ENCODE measurements around the gene CBX2.

Gene CBX2

DNA sequence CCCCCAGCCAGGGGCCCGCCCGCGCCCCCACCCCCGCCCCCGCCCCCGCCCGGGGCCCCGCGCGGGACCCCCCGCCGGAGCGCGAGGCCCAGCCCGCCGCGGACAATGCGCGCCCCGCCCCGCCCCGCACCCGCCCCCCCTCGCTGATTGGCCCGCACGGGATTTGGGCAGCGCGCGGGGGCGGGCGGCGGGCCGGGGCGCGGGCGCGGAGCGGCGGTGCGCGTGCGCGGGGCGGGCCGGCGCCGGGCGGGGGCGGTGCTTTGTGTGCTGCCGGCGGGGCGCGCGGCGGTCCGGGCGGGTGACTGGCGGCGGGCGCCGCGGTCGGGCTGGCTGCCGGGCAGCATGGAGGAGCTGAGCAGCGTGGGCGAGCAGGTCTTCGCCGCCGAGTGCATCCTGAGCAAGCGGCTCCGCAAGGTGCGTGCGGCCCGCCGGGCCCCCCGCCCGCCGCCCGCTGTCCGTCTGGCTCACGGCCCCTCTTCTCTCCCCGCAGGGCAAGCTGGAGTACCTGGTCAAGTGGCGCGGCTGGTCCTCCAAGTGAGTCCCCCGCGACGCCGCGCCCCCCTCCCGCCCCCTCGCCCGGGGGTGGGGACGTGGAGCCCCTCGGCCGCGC is at the start of gene CBX2:
Gene CBX2, plus strand, starts transcription at position 255 of the 610 bp plus-strand sequence. Its CDS starts 88 bp downstream, at position 343.
- Histone ChIP-seq H3K9me3 (ENCODE audit: low read depth, low read length) (no peaks in the 10 kb centered on the region), H3K9ac (ENCODE audit: insufficient read length) (peak within 1 kb of the TSS; percentile 90), H3K36me3 (ENCODE audit: insufficient read depth, low read length) (peaks cover 42% of the 10 kb centered on the region), H3K4me3 (peak within 1 kb of the TSS; percentile 96), H3K27ac (peak within 1 kb of the TSS; percentile 89)
- TF ChIP-seq FOXP2 (optimal IDR thresholded peaks at IDR 0.05; ENCODE audit: control extremely low read depth, extremely low read length, insufficient read depth), result no peak
- no peak for TF ChIP-seq EZH2 (IDR thresholded peaks at IDR 0.05)
- TF ChIP-seq POLR2AphosphoS5 (IDR thresholded peaks at IDR 0.05; ENCODE audit: borderline replicate concordance, low read depth, low read length), result no peak; the same call in 1 of the 2 replicates
- no peak for DNase-seq (ENCODE audit: low read depth, low spot score)

DNA sequence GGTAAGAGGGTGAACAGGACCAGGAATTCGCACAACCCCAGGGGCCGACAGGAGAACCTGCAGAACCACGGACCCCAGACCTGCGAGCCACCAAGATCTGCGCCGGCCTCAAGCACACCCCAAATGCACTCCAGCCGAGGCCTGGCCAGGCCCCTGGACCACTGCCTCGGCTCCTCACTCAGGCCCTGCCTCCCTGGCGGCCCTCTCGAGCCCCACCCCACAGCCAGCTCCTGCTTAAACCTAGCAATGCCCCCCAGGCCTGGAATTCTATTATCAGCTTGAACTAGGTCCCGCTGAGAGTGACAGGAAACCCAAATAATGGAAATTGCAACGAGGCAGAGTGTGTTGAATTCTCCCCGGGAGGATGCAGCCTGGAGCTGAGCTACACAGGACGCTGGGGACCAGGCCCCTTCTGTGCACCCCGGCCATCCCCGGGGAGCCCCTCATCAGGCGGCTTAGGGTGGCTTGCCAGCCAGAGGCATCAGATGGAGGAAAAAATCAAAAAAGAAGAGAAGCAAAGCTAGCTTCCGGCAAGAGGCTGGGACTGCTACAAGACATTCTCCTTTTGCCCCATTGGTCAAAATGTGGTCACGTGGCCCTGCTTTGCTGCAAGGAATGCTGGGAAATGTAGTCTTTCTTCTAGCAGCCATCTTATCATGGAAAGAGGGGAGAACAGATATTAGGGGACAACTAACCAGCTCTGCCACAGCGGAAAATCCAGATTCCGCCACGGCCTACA is 49.6 kb upstream of the CBX2 start:
- Histone ChIP-seq H3K9me3 (ENCODE audit: low read depth, low read length) (no peaks in the 10 kb centered on the region), H3K4me3 (peak overlapping the region; percentile 73), H3K27ac (no peak overlapping the region; the same call in 1 of the 2 replicates), H3K36me3 (ENCODE audit: insufficient read depth, low read length) (no peaks in the 10 kb centered on the region), H3K9ac (ENCODE audit: insufficient read length) (peak overlapping the region; percentile 51)
- TF ChIP-seq FOXP2 (optimal IDR thresholded peaks at IDR 0.05; ENCODE audit: control extremely low read depth, extremely low read length, insufficient read depth) (no peak), POLR2AphosphoS5 (IDR thresholded peaks at IDR 0.05; ENCODE audit: borderline replicate concordance, low read depth, low read length) (no peak), EZH2 (IDR thresholded peaks at IDR 0.05) (no peak)
- DNase-seq (ENCODE audit: low read depth, low spot score), result peak; percentile 94

- peak overlapping the region; percentile 73 for H3K4me3 ChIP-seq
- H3K9ac ChIP-seq (ENCODE audit: insufficient read length), result peak overlapping the region; percentile 51
- no peak for DNase-seq (ENCODE audit: low read depth, low spot score)
- no peaks in the 10 kb centered on the region for H3K9me3 ChIP-seq (ENCODE audit: low read depth, low read length)
- H3K36me3 ChIP-seq (ENCODE audit: insufficient read depth, low read length), result no peaks in the 10 kb centered on the region
- H3K27ac ChIP-seq, result no peak overlapping the region
- no peak for TF ChIP-seq EZH2 (IDR thresholded peaks at IDR 0.05)
- no peak for TF ChIP-seq FOXP2 (optimal IDR thresholded peaks at IDR 0.05; ENCODE audit: control extremely low read depth, extremely low read length, insufficient read depth)
- no peak for TF ChIP-seq POLR2AphosphoS5 (IDR thresholded peaks at IDR 0.05; ENCODE audit: borderline replicate concordance, low read depth, low read length)
Observed at GRCh38 chr17:79728908-79729471, 49.0 kb upstream of the CBX2 start.

DNA sequence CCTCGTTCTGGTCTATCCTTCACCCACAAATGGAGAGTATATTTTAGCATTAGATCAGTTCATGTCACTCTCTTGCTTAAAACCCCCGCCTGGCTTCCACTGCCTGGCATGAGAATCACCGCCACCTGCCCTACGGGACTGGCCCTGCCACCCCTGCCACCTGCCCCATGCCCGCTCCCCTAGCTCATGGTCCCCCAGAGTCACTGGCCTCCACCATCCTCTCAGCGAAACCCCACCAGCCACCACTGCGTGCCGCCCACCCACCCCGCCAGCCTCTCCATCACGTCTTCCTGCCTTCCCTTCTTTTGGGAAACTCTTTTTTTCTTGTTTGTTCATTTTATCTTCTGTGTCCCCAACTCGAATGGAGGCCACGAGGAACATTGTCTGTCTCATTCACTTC is 48.2 kb upstream of the CBX2 start:
- Histone ChIP-seq H3K9me3 (ENCODE audit: low read depth, low read length) (no peaks in the 10 kb centered on the region), H3K27ac (no peak overlapping the region), H3K9ac (ENCODE audit: insufficient read length) (no peak overlapping the region), H3K36me3 (ENCODE audit: insufficient read depth, low read length) (no peaks in the 10 kb centered on the region), H3K4me3 (no peak overlapping the region)
- TF ChIP-seq POLR2AphosphoS5 (IDR thresholded peaks at IDR 0.05; ENCODE audit: borderline replicate concordance, low read depth, low read length), result no peak
- no peak for TF ChIP-seq EZH2 (IDR thresholded peaks at IDR 0.05)
- no peak for TF ChIP-seq FOXP2 (optimal IDR thresholded peaks at IDR 0.05; ENCODE audit: control extremely low read depth, extremely low read length, insufficient read depth)
- DNase-seq (ENCODE audit: low read depth, low spot score), result no peak

- no peak overlapping the region for H3K27ac ChIP-seq
- DNase-seq (ENCODE audit: low read depth, low spot score), result no peak
- no peak for TF ChIP-seq POLR2AphosphoS5 (IDR thresholded peaks at IDR 0.05; ENCODE audit: borderline replicate concordance, low read depth, low read length)
- H3K36me3 ChIP-seq (ENCODE audit: insufficient read depth, low read length), result no peaks in the 10 kb centered on the region
- H3K4me3 ChIP-seq, result no peak overlapping the region
- no peak overlapping the region for H3K9ac ChIP-seq (ENCODE audit: insufficient read length)
- no peaks in the 10 kb centered on the region for H3K9me3 ChIP-seq (ENCODE audit: low read depth, low read length)
Observed at GRCh38 chr17:79730437-79730768, 47.5 kb upstream of the CBX2 start.

GRCh38 chr17:79730769-79731483 is 47.0 kb upstream of the CBX2 start, which contains the start of gene ENPP7:
Gene ENPP7 (plus strand): TSS chr17:79730943. CDS start chr17:79731140, 197 bp downstream.
- no peak within 1 kb of the TSS for H3K27ac ChIP-seq
- no peak for DNase-seq (ENCODE audit: low read depth, low spot score)
- no peak for TF ChIP-seq POLR2AphosphoS5 (IDR thresholded peaks at IDR 0.05; ENCODE audit: borderline replicate concordance, low read depth, low read length)
- no peak for TF ChIP-seq FOXP2 (optimal IDR thresholded peaks at IDR 0.05; ENCODE audit: control extremely low read depth, extremely low read length, insufficient read depth)
- TF ChIP-seq EZH2 (IDR thresholded peaks at IDR 0.05), result no peak
- H3K4me3 ChIP-seq, result no peak within 1 kb of the TSS
- H3K9ac ChIP-seq (ENCODE audit: insufficient read length), result no peak within 1 kb of the TSS
- H3K36me3 ChIP-seq (ENCODE audit: insufficient read depth, low read length), result no peaks in the 10 kb centered on the region
- H3K9me3 ChIP-seq (ENCODE audit: low read depth, low read length), result no peaks in the 10 kb centered on the region

GRCh38 chr17:79732254-79732653 is 45.7 kb upstream of the CBX2 start:
- Histone ChIP-seq H3K9me3 (ENCODE audit: low read depth, low read length) (no peaks in the 10 kb centered on the region), H3K36me3 (ENCODE audit: insufficient read depth, low read length) (no peaks in the 10 kb centered on the region), H3K4me3 (no peak overlapping the region), H3K9ac (ENCODE audit: insufficient read length) (no peak overlapping the region), H3K27ac (no peak overlapping the region)
- no peak for TF ChIP-seq POLR2AphosphoS5 (IDR thresholded peaks at IDR 0.05; ENCODE audit: borderline replicate concordance, low read depth, low read length)
- no peak for TF ChIP-seq FOXP2 (optimal IDR thresholded peaks at IDR 0.05; ENCODE audit: control extremely low read depth, extremely low read length, insufficient read depth)
- TF ChIP-seq EZH2 (IDR thresholded peaks at IDR 0.05), result no peak
- no peak for DNase-seq (ENCODE audit: low read depth, low spot score)
